Heart right ventricle (tissue), 16 donors: Measurements from ENCODE around the gene ACKR3. TPM values are rescaled to one million over a fixed set of nuclear protein-coding genes. Genes with fewer than 3 reads are reported as not detected.

Experiments
- ATAC-seq, 8 donors: fragments of 200-7000 bp; cut with Tn5 transposase; one replicate each; pipeline ENCODE4 v1.9.1; 2020; ENCODE audit warnings: mild to moderate bottlenecking in 8 of 8, moderate library complexity in 8 of 8, moderate number of reproducible peaks in 1 of 8
- DNase-seq, 2 donors: peaks; one replicate each; pipeline ENCODE4 v3.0.0-alpha.2; 2020
- H3K27ac ChIP-seq, 10 donors: fragments of 200-600 bp; sonication (generic) in 2 of 10; one replicate each; pipeline versions ENCODE4 v1.5.0 to v1.8.0; 2020 to 2022; ENCODE audit warnings: mild to moderate bottlenecking in 3 of 10
- H3K27me3 ChIP-seq, 7 donors: fragments of 200-600 bp; one replicate each; pipeline ENCODE4 v1.8.0; 2021 to 2022; ENCODE audit warnings: mild to moderate bottlenecking in 2 of 7
- H3K36me3 ChIP-seq, 9 donors: fragments of 200-600 bp; sonication (generic) in 1 of 9; one replicate each; pipeline versions ENCODE4 v1.5.0 to v1.8.0; 2020 to 2022; ENCODE audit warnings: mild to moderate bottlenecking in 2 of 9
- H3K4me1 ChIP-seq, 9 donors: fragments of 200-600 bp; sonication (generic) in 1 of 9; one replicate each; pipeline versions ENCODE4 v1.5.0 to v1.8.0; 2020 to 2022; ENCODE audit warnings: mild to moderate bottlenecking in 4 of 9
- H3K4me3 ChIP-seq, 10 donors: fragments of 200-600 bp; sonication (generic) in 2 of 10; one replicate each; pipeline versions ENCODE4 v1.5.0 to v1.8.0; 2020 to 2022; ENCODE audit warnings: mild to moderate bottlenecking in 7 of 10, moderate library complexity in 2 of 10
- H3K9me3 ChIP-seq, 11 donors: fragments of 200-600 bp in 10 of 11; sonication (generic) in 2 of 11; one replicate each; pipeline versions ENCODE4 v1.5.0 to v1.8.0; 2013 to 2022; ENCODE audit warnings: mild to moderate bottlenecking in 2 of 11, control low read depth in 1 of 11, moderate library complexity in 1 of 11
- CTCF ChIP-seq, 9 donors: fragments of 200-600 bp; sonication (generic) in 2 of 9; IDR thresholded peaks; one replicate each; pipeline versions ENCODE4 v1.5.0 to v1.8.0; 2021 to 2022; ENCODE audit warnings: antibody characterized with exemption in 9 of 9, mild to moderate bottlenecking in 5 of 9, moderate library complexity in 1 of 9
- WGBS, 2 donors: extraction: QIAGEN DNeasy Blood & Tissue Kit; methylation state at CpG; one replicate each; pipeline ENCODE4 v1.1.7; 2013; ENCODE audit warnings: inconsistent platforms in 1 of 2; 5-methylcytosine and 5-hydroxymethylcytosine counted together
- intact Hi-C, 10 donors: fragments of 100-400 bp; cut with DNase I; formaldehyde crosslinking; loops; one replicate each; pipeline versions ENCODE4 v1.11.1 to v1.14.2; 2022
- polyA plus RNA-seq, 2 donors: library from polyadenylated mRNA; stranded (reverse); fragments of 200-250 nt; gene quantifications; one replicate each; pipeline ENCODE4 v1.2.3, GENCODE V29; 2013
- total RNA-seq, 10 donors: library from RNA; stranded (reverse); fragmentation: NEBNext Ultra II Directional in 3 of 10; extraction: Animal tissue kit (Norgen Biotek cat#: 25700) in 3 of 10; gene quantifications; one replicate each; pipeline versions ENCODE4 v1.2.1 to v1.2.4, GENCODE V29; 2021 to 2023
- donor health status: Arrhythmogenic right ventricular cardiomyopathy.
- donor health status: ischemic (EF 13 %, LVEDD 7.1; RV severe dilation, severe dysfunction).
- donor health status: healthy with polysubstance abuse.
- donor health status: DM: no; HTN: yes; CAD: no.
- donor health status: DM: no; HTN: no; CAD: no.
- donor health status: ischemic (EF 25% LVEDD 6.9; RV normal size, moderate dysfunction).
- donor health status: ischemic (EF 25% LVEDD 5.7; RV mildly dilated, moderate dysfunction).
- donor health status: healthy.
- donor health status: DM: yes; HTN: yes; CAD: no.
- donor health status: Ischemic cardiomyopathy.
- donor health status: ischemic (EF 35%, LVEDD 5.7; RV mildly dilated, moderate dysfunction).
- donor health status: nonischemic (EF 11% LVEDD 7.7; RV severe dilation, severe dysfunction).
- donor health status: DM: yes; HTN: yes; CAD: no.
- donor health status: PGD.
- donor health status: ischemic (EF 29% LVEDD 5.4; RV normal size, mild dysfunction).
- donor health status: nonischemic (EF 23%, LVEDD 6.1; RV moderate dilation, normal function).

Gene ACKR3
- total and polyA plus RNA-seq, 12 donors: 17.7 to 102 (median 42.5) TPM

DNA sequence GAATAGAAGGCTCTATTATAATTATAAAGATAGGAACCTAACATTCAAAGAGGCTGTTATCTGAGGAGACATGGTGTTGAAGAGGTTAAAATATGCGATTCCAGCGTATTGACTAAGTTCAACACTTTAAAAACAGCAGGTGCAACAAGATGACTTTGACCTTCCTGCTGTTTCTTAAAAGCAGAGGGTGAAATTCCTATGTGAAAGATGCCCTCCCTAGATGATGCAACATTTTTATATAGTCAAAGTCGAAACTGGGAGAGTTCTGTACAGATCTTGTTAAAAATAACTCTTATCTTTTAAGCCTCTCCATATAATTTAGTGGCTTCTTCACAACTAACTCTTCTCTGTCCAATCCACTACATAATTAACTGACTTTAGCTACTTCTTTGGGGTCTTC, 4.4 kb upstream of the ACKR3 start:
- ATAC-seq (no peak), DNase-seq (no peak)
- peaks cover 0 to 6% (median 0%) of the 10 kb centered on the region in 7 donors for H3K27me3 ChIP-seq
- H3K36me3 ChIP-seq: no peaks in the 10 kb centered on the region
- peaks cover 0 to 34% (median 23%) of the 10 kb centered on the region in 9 donors for H3K4me1 ChIP-seq
- intact Hi-C loops: loop anchor here in 9 of 10 donors (5.0 to 10.0 kb wide), 9 partner anchors 50 to 462 kb away; no protein-coding TSS in a partner anchor
- no peak for TF ChIP-seq CTCF (IDR thresholded peaks at IDR 0.05)
- H3K4me3 ChIP-seq: no peak overlapping the region
- no peaks in the 10 kb centered on the region for H3K9me3 ChIP-seq
- 50 to 58% methylated on average over 3 of the region's 3 CpGs for WGBS, 2 donors
- H3K27ac ChIP-seq: no peak overlapping the region

- 96% methylated on average over 17 of the region's 17 CpGs for WGBS, 2 donors
- TF ChIP-seq CTCF (IDR thresholded peaks at IDR 0.05): no peak
- ATAC-seq (no peak), DNase-seq (no peak)
- intact Hi-C loops: loop anchor here (2.0 to 10.0 kb wide), 10 partner anchors 51 to 461 kb away; no protein-coding TSS in a partner anchor
- no peak overlapping the region for H3K4me3 ChIP-seq
- peak overlapping the region in 1 of 10 donors; percentile 94 for H3K27ac ChIP-seq
- H3K4me1 ChIP-seq: peaks cover 0 to 39% (median 24%) of the 10 kb centered on the region in 9 donors
- no peaks in the 10 kb centered on the region for H3K36me3 ChIP-seq
- H3K9me3 ChIP-seq: no peaks in the 10 kb centered on the region
- peaks cover 0 to 6% (median 0%) of the 10 kb centered on the region in 7 donors for H3K27me3 ChIP-seq
Observed at GRCh38 chr2:236565879-236566402, 3.7 kb upstream of the ACKR3 start.

DNA sequence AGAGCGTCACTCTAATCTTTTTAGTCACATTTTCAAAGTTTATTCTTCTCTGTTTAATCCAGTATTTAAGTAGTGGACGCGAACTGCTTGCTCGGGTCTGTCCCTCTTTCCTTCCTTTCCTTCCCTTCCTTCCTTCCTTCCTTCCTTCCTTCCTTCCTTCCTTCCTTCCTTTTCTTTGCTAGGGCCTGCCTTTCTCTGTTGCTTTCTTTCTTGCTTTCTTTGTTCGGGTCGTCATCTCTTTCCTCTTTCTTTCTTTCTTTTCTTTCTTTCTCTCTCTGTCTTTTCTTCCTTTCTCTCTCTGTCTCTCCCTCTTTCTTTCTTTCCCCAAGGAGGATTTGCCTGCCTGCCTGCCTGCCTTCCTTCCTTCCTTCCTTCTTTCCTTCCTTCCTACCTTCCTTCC, 3.0 kb upstream of the ACKR3 start:
- intact Hi-C loops: loop anchor here (2.0 to 10.0 kb wide), 10 partner anchors 52 to 461 kb away; no protein-coding TSS in a partner anchor
- TF ChIP-seq CTCF (IDR thresholded peaks at IDR 0.05): no peak
- H3K9me3 ChIP-seq: no peaks in the 10 kb centered on the region
- 72 to 77% methylated on average over 6 of the region's 6 CpGs for WGBS, 2 donors
- no peak for ATAC-seq
- peaks cover 0 to 45% (median 28%) of the 10 kb centered on the region in 9 donors for H3K4me1 ChIP-seq
- no peak overlapping the region for H3K4me3 ChIP-seq
- no peak for DNase-seq
- H3K27ac ChIP-seq: peak overlapping the region in 5 of 10 donors; percentile 90 to 97 (median 94)
- H3K36me3 ChIP-seq: no peaks in the 10 kb centered on the region
- peaks cover 0 to 6% (median 0%) of the 10 kb centered on the region in 7 donors for H3K27me3 ChIP-seq

DNA sequence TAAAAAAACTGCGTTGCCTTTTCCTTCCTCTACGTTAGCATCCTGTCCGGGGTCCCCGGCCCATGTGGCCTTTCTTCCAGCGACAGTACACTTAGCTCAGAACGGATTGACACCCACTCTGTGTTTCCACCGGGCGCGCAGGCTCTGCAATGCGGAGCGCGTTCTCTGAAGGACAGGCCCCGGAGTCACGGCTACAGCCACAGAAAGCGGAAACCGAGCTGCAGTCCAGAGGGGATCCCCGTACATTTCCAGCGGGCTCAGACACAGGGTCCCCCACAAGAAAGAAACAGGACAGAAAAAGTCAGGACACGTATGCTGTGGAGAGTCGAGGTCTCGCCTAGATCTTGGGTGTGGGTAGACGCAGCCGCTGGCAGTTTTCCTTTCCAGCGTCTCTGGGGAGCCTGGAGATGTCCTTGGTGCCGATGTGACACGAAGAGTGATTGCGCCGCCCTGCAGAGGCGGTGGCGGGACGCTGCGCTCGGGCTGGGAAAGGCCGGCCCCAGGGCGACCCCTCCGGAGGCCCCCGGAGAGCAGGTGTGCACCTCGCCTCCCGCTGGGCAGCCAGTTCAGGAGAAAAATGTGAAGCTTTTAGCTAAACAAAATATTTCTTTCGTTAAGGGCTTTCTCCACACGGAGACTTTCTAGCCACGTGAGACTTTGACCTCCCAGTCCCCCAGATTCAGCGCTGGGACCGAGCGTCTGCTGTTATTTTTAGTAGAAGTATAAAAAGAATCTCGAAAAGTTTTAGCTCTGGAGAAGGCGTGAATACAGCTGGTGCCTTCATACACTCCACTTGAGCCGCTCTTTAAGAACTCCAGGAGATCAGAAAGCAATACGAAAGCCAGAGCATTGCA, 1.3 kb upstream of the ACKR3 start:
- DNase-seq (peak; percentile 67 to 71), ATAC-seq (peak; percentile 47 to 77 (median 57))
- H3K4me3 ChIP-seq: peak overlapping the region; percentile 35 to 73 (median 60)
- H3K27ac ChIP-seq: peak overlapping the region; percentile 85 to 98 (median 94)
- H3K36me3 ChIP-seq: peaks cover 0 to 2% (median 0%) of the 10 kb centered on the region in 9 donors
- TF ChIP-seq CTCF (IDR thresholded peaks at IDR 0.05): peak in 5 of 9 donors; percentile 16 to 41 (median 21)
- 1 to 2% methylated on average over 49 of the region's 49 CpGs for WGBS, 2 donors
- H3K9me3 ChIP-seq: no peaks in the 10 kb centered on the region
- peaks cover 0 to 62% (median 40%) of the 10 kb centered on the region in 9 donors for H3K4me1 ChIP-seq
- peaks cover 0 to 6% (median 0%) of the 10 kb centered on the region in 7 donors for H3K27me3 ChIP-seq
- intact Hi-C loops: loop anchor here in 9 of 10 donors (2.0 to 10.0 kb wide), 12 partner anchors 53 to 459 kb away; no protein-coding TSS in a partner anchor
